Keratinocyte (primary cell): ENCODE measurements around the gene IL10RA. TPM values are rescaled to one million over a fixed set of nuclear protein-coding genes. Genes with fewer than 3 reads are reported as not detected.

Experiments
- DNase-seq: peaks from one replicate; pipeline ENCODE4 v3.0.0-alpha.2; 2011; ENCODE audit warnings: low read depth, missing footprints, low spot score
- FAIRE-seq: peaks from 2 replicates; lab custom pipeline; 2011; peaks lifted over from hg19 to GRCh38; lab: Jason Lieb, UNC
- H2AFZ ChIP-seq: 2 replicates; pipeline ENCODE4 v1.6.0; 2012; ENCODE audit warnings: low read length, control low read depth, inconsistent platforms; ENCODE audit not compliant: control insufficient read depth
- H3K27ac ChIP-seq: 2 replicates; pipeline ENCODE4 v1.5.1; 2011; ENCODE audit warnings: low read length; ENCODE audit not compliant: control insufficient read depth, insufficient read depth
- H3K27me3 ChIP-seq: 3 replicates; pipeline ENCODE4 v1.6.0; 2011; ENCODE audit warnings: low read length; ENCODE audit not compliant: control insufficient read depth, insufficient read depth; ENCODE audit errors: extremely low read depth
- H3K36me3 ChIP-seq, 2 experiments: 2 replicates in 1 of 2; 3 replicates in 1 of 2; pipeline ENCODE4 v1.5.1; 2011; ENCODE audit warnings: low read length in 2 of 2, mild to moderate bottlenecking in 1 of 2; ENCODE audit not compliant: control insufficient read depth in 2 of 2, insufficient read depth in 2 of 2; ENCODE audit errors: extremely low read depth in 1 of 2
- H3K4me1 ChIP-seq: 3 replicates; pipeline ENCODE4 v1.5.1; 2011; ENCODE audit warnings: low read length; ENCODE audit not compliant: control insufficient read depth, insufficient read depth; ENCODE audit errors: extremely low read depth
- H3K4me2 ChIP-seq: 3 replicates; pipeline ENCODE4 v1.6.0; 2011; ENCODE audit warnings: low read depth, low read length; ENCODE audit not compliant: control insufficient read depth, insufficient read depth; ENCODE audit errors: extremely low read depth
- H3K4me3 ChIP-seq, 3 experiments: fragments of 200-600 bp in 1 of 3; sonication (generic) in 1 of 3; 2 replicates in 2 of 3; 3 replicates in 1 of 3; pipeline ENCODE4 v1.5.1; 2011 to 2016; ENCODE audit warnings: low read length in 3 of 3, mild to moderate bottlenecking in 3 of 3, control low read depth in 2 of 3, inconsistent platforms in 1 of 3, low read depth in 1 of 3, mixed read lengths in 1 of 3, mixed run types in 1 of 3, moderate library complexity in 1 of 3; ENCODE audit not compliant: control insufficient read depth in 2 of 3, insufficient read depth in 2 of 3; ENCODE audit errors: extremely low read depth in 1 of 3
- H3K79me2 ChIP-seq: 2 replicates; pipeline ENCODE4 v1.6.0; 2012; ENCODE audit warnings: low read length; ENCODE audit not compliant: control insufficient read depth, insufficient read depth
- H3K9ac ChIP-seq: 3 replicates; pipeline ENCODE4 v1.6.0; 2011; ENCODE audit warnings: low read length; ENCODE audit not compliant: control insufficient read depth, insufficient read depth; ENCODE audit errors: extremely low read depth
- H3K9me1 ChIP-seq: 3 replicates; pipeline ENCODE4 v1.6.0; 2011; ENCODE audit warnings: low read length; ENCODE audit not compliant: control insufficient read depth, insufficient read depth; ENCODE audit errors: extremely low read depth
- H3K9me3 ChIP-seq: 2 replicates; pipeline ENCODE4 v1.5.1; 2012; ENCODE audit warnings: low read depth, low read length; ENCODE audit not compliant: control insufficient read depth
- H4K20me1 ChIP-seq: 3 replicates; pipeline ENCODE4 v1.6.0; 2011; ENCODE audit warnings: low read length; ENCODE audit not compliant: control insufficient read depth, insufficient read depth; ENCODE audit errors: extremely low read depth
- CTCF ChIP-seq, 3 experiments: IDR thresholded peaks in 1 of 3; conservative IDR thresholded peaks in 1 of 3; optimal IDR thresholded peaks in 1 of 3; 2 replicates in 2 of 3; 3 replicates in 1 of 3; pipeline versions ENCODE3 to v1.5.1; 2011; ENCODE audit warnings: low read length in 3 of 3, mild to moderate bottlenecking in 3 of 3, moderate library complexity in 2 of 3, control low read depth in 1 of 3, inconsistent platforms in 1 of 3; ENCODE audit not compliant: insufficient read depth in 2 of 3; ENCODE audit errors: extremely low read depth in 1 of 3
- EZH2 ChIP-seq: IDR thresholded peaks from one replicate; pipeline ENCODE4 v1.6.1; 2012; ENCODE audit warnings: inconsistent platforms, mild to moderate bottlenecking, low read length, moderate library complexity
- dilution Hi-C: fragments of 300-500 bp; cut with MboI; formaldehyde crosslinking; loops from one replicate; pipeline ENCODE4 v1.7.0; 2020; ENCODE audit warnings: low sequenced_read_pairs; ENCODE audit not compliant: extremely low pct_ligation_motif_present
- polyA minus RNA-seq, 3 experiments: library from RNA; depleted of rRNA, polyadenylated mRNA; stranded (reverse); fragments of >200 nt; gene quantifications; 1 replicate in 1 of 3; 2 replicates in 1 of 3; 3 replicates in 1 of 3; pipeline ENCODE4 v1.2.3, GENCODE V29; 2011
- polyA plus RNA-seq, 5 experiments: library from polyadenylated mRNA; depleted of rRNA in 3 of 5; stranded (reverse) in 3 of 5; stranded (forward) in 1 of 5; unstranded in 1 of 5; fragments of >200 nt; gene quantifications; 1 replicate in 1 of 5; 2 replicates in 3 of 5; 3 replicates in 1 of 5; pipeline versions ENCODE4 v1.2.1 to v1.2.3, GENCODE V29; 2011 to 2012; ENCODE audit warnings: missing spikeins in 2 of 5, low read depth in 1 of 5, low replicate concordance in 1 of 5

The IL10RA gene
- polyA plus RNA-seq: 0.04 to 0.23 TPM (median 0.14 TPM) in 3 replicates
- not detected for polyA plus RNA-seq (2011; ENCODE audit: low read depth)
- 0.03 TPM in 1 of 2 replicates, not detected in the other for polyA plus RNA-seq (2011; cell fraction: cytosol; rRNA removed)
- 0.05 and 0.17 TPM in 2 replicates for polyA plus RNA-seq (2011; cell fraction: nucleus; rRNA removed)
- polyA plus RNA-seq (2012; ENCODE audit: low replicate concordance): 0.24 TPM in 1 of 2 replicates, not detected in the other
- 0.06 to 0.69 TPM in 2 of 3 replicates, not detected in the other for polyA minus RNA-seq
- not detected for polyA minus RNA-seq (2011; cell fraction: cytosol; rRNA and poly(A)+ RNA removed)
- 0.11 TPM in 1 of 2 replicates, not detected in the other for polyA minus RNA-seq (2011; cell fraction: nucleus; rRNA and poly(A)+ RNA removed)

- Histone ChIP-seq H3K9me3 (no peaks in the 10 kb centered on the region), H3K27ac (no peak within 1 kb of the TSS), H3K9ac (no peak within 1 kb of the TSS), H3K4me3 (peak within 1 kb of the TSS; percentile 39 to 60 (median 53)), H3K4me1 (peaks cover 4% of the 10 kb centered on the region), H2AFZ (peak within 1 kb of the TSS; percentile 63), H3K9me1 (no peaks in the 10 kb centered on the region), H3K4me2 (peak within 1 kb of the TSS; percentile 74), H4K20me1 (no peaks in the 10 kb centered on the region), H3K27me3 (peaks cover 40% of the 10 kb centered on the region), H3K36me3 (no peaks in the 10 kb centered on the region), H3K79me2 (no peaks in the 10 kb centered on the region)
- no peak for FAIRE-seq
- no peak for DNase-seq
- dilution Hi-C loops: no loop called here
- TF ChIP-seq CTCF (optimal IDR thresholded peaks at IDR 0.05 in 1 of 3, IDR thresholded peaks at IDR 0.05 in 1 of 3, conservative IDR thresholded peaks at IDR 0.05 in 1 of 3; ENCODE audit: extremely low read depth in 1 of 3, insufficient read depth in 2 of 3, low read length in 3 of 3) (no peak), EZH2 (peak; percentile 21)
Observed at GRCh38 chr11:117985953-117986887, at the start of gene IL10RA. Gene IL10RA (plus strand): TSS chr11:117986394. CDS start chr11:117986468, 74 bp downstream.

DNA sequence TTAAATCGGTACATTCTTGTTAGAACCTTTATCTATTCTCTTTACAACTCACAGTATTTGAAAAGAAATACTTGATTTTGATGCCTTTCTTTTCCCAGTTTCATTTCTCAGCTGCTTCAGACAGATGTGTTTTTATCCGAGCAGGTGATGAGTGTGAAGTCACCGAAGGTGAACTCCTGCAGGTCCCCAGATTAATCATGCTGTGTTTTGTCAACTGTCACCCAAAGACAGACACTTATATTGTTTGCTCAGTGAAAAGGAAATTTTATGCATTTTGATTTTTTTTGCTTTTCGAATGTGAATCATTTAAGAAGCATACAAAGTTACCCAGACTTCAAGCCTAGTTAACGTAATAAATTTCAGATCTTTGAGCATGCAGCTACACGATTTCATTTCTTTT lies 49.2 kb upstream of the IL10RA start:
- H3K4me2 ChIP-seq: no peak overlapping the region
- dilution Hi-C loops: no loop called here

More for the DNA sequence above, 49.2 kb upstream of the IL10RA start:
- TF ChIP-seq CTCF (optimal IDR thresholded peaks at IDR 0.05 in 1 of 3, IDR thresholded peaks at IDR 0.05 in 1 of 3, conservative IDR thresholded peaks at IDR 0.05 in 1 of 3; ENCODE audit: extremely low read depth in 1 of 3, insufficient read depth in 2 of 3, low read length in 3 of 3) (no peak), EZH2 (no peak)
- no peak overlapping the region for H2AFZ ChIP-seq
- no peak overlapping the region for H3K9ac ChIP-seq
- H3K36me3 ChIP-seq: no peaks in the 10 kb centered on the region
- no peak overlapping the region for H3K4me3 ChIP-seq
- no peaks in the 10 kb centered on the region for H3K9me1 ChIP-seq
- no peaks in the 10 kb centered on the region for H3K79me2 ChIP-seq
- no peak for FAIRE-seq
- no peaks in the 10 kb centered on the region for H3K27me3 ChIP-seq
- no peaks in the 10 kb centered on the region for H4K20me1 ChIP-seq
- H3K9me3 ChIP-seq: no peaks in the 10 kb centered on the region
- no peak for DNase-seq
- H3K27ac ChIP-seq: no peak overlapping the region
- H3K4me1 ChIP-seq: peaks cover 10% of the 10 kb centered on the region
